H1 (cell line): ENCODE results near the gene SLC25A42. TPM values are rescaled to one million over a fixed set of nuclear protein-coding genes. Genes with fewer than 3 reads are reported as not detected.

Source experiments
- CTCF ChIA-PET: fragments of 300-600 bp; sonication (Branson Sonifier 250); formaldehyde crosslinking; loops from one replicate; lab custom pipeline; 2021; ENCODE audit not compliant: partially characterized antibody; lab: Charles Lee
- POLR2A ChIA-PET: fragments of 300-600 bp; sonication (Branson Sonifier 250); formaldehyde crosslinking; loops from one replicate; lab custom pipeline; 2021; ENCODE audit warnings: inconsistent platforms; ENCODE audit not compliant: partially characterized antibody; lab: Charles Lee
- DNase-seq, 2 experiments: peaks; one replicate each; pipeline versions ENCODE4 v3.0.0 to v3.0.0-alpha.2; 2010 to 2022; ENCODE audit warnings: low spot score in 2 of 2, low read depth in 1 of 2, mixed read lengths in 1 of 2
- FAIRE-seq: peaks from 2 replicates; lab custom pipeline; 2011; peaks lifted over from hg19 to GRCh38; lab: Jason Lieb, UNC
- H2AFZ ChIP-seq: 2 replicates; pipeline ENCODE4 v1.8.1; 2012; ENCODE audit warnings: low read length, inconsistent platforms
- H2AK5ac ChIP-seq: 2 replicates; pipeline ENCODE4 v1.6.1; 2013; ENCODE audit warnings: low read depth, low read length
- H2BK120ac ChIP-seq: replicated peaks from 2 replicates; pipeline ENCODE3; 2013; ENCODE audit warnings: low read depth, low read length, inconsistent platforms
- H2BK12ac ChIP-seq: 2 replicates; pipeline ENCODE4 v1.6.1; 2013; ENCODE audit warnings: low read depth, low read length
- H2BK15ac ChIP-seq: 2 replicates; pipeline ENCODE4 v1.6.1; 2013; ENCODE audit warnings: low read length
- H2BK20ac ChIP-seq: 2 replicates; pipeline ENCODE4 v1.6.1; 2013; ENCODE audit warnings: low read length
- H2BK5ac ChIP-seq: 2 replicates; pipeline ENCODE4 v1.6.1; 2013; ENCODE audit warnings: low read depth, low read length
- H3K14ac ChIP-seq: 2 replicates; pipeline ENCODE4 v1.6.1; 2013; ENCODE audit warnings: inconsistent platforms; ENCODE audit not compliant: insufficient read length
- H3K18ac ChIP-seq: 2 replicates; pipeline ENCODE4 v1.6.1; 2013; ENCODE audit warnings: low read length; ENCODE audit errors: extremely low read depth
- H3K23ac ChIP-seq: 2 replicates; pipeline ENCODE4 v1.6.1; 2013; ENCODE audit warnings: inconsistent platforms; ENCODE audit not compliant: insufficient read length
- H3K23me2 ChIP-seq: 2 replicates; pipeline ENCODE4 v1.6.1; 2013; ENCODE audit warnings: low read depth, low read length
- H3K27ac ChIP-seq: 2 replicates; pipeline ENCODE4 v1.6.1; 2011; ENCODE audit warnings: low read depth, low read length, inconsistent platforms
- H3K27me3 ChIP-seq, 4 experiments: replicated peaks in 1 of 4; 1 replicate in 1 of 4; 2 replicates in 3 of 4; pipeline versions ENCODE4 v1.6.1 to v1.8.1; 2011 to 2013; ENCODE audit warnings: low read length in 3 of 4, mild to moderate bottlenecking in 3 of 4, inconsistent platforms in 2 of 4, mixed read lengths in 2 of 4, moderate library complexity in 1 of 4; ENCODE audit not compliant: control insufficient read depth in 3 of 4, insufficient read depth in 3 of 4; ENCODE audit errors: extremely low read depth in 1 of 4
- H3K36me3 ChIP-seq, 4 experiments: 2 replicates each; pipeline versions ENCODE4 v1.6.1 to v1.8.1; 2011 to 2013; ENCODE audit warnings: mild to moderate bottlenecking in 4 of 4, low read length in 3 of 4, moderate library complexity in 2 of 4, control low read depth in 1 of 4, inconsistent platforms in 1 of 4; ENCODE audit not compliant: insufficient read depth in 4 of 4, control insufficient read depth in 2 of 4
- H3K4ac ChIP-seq: replicated peaks from 2 replicates; pipeline ENCODE3; 2013; ENCODE audit warnings: low read length, low read depth, mixed read lengths, inconsistent platforms; ENCODE audit not compliant: insufficient read length
- H3K4me1 ChIP-seq, 4 experiments: replicated peaks in 1 of 4; 1 replicate in 1 of 4; 2 replicates in 3 of 4; pipeline versions ENCODE4 v1.6.1 to v1.8.1; 2011 to 2013; ENCODE audit warnings: low read length in 3 of 4, inconsistent platforms in 2 of 4, mixed read lengths in 1 of 4; ENCODE audit not compliant: insufficient read depth in 4 of 4, control insufficient read depth in 3 of 4
- H3K4me2 ChIP-seq, 2 experiments: 2 replicates each; pipeline versions ENCODE4 v1.6.1 to v1.8.1; 2011 to 2013; ENCODE audit warnings: low read depth in 2 of 2, low read length in 2 of 2, control low read depth in 1 of 2, inconsistent platforms in 1 of 2, mild to moderate bottlenecking in 1 of 2; ENCODE audit not compliant: insufficient read depth in 1 of 2
- H3K4me3 ChIP-seq, 4 experiments: fragments of 200-600, 300-600 bp in 1 of 4; sonication (generic), shearing (Covaris generic), sonication (Bioruptor Twin) in 1 of 4; 2 replicates each; pipeline versions ENCODE4 v1.5.1 to v1.8.1; 2011 to 2016; ENCODE audit warnings: low read length in 4 of 4, low read depth in 3 of 4, control low read depth in 2 of 4, inconsistent platforms in 2 of 4, mild to moderate bottlenecking in 2 of 4, mixed read lengths in 1 of 4, moderate library complexity in 1 of 4; ENCODE audit not compliant: insufficient read depth in 2 of 4; ENCODE audit errors: extremely low read depth in 1 of 4
- H3K56ac ChIP-seq: replicated peaks from 2 replicates; pipeline ENCODE3; 2013; ENCODE audit warnings: low read depth, mild to moderate bottlenecking, mixed read lengths, low read length, inconsistent platforms; ENCODE audit not compliant: insufficient read length
- H3K79me1 ChIP-seq: 2 replicates; pipeline ENCODE4 v1.6.1; 2013; ENCODE audit warnings: low read depth, low read length, control low read depth
- H3K79me2 ChIP-seq, 2 experiments: 2 replicates each; pipeline versions ENCODE4 v1.6.1 to v1.8.1; 2012 to 2013; ENCODE audit warnings: low read length in 2 of 2, mild to moderate bottlenecking in 2 of 2, inconsistent platforms in 1 of 2; ENCODE audit not compliant: insufficient read depth in 2 of 2, control insufficient read depth in 1 of 2
- H3K9ac ChIP-seq, 4 experiments: replicated peaks in 1 of 4; 1 replicate in 1 of 4; 2 replicates in 3 of 4; pipeline versions ENCODE4 v1.6.1 to v1.8.1; 2011 to 2013; ENCODE audit warnings: low read depth in 3 of 4, low read length in 3 of 4, control low read depth in 2 of 4, mild to moderate bottlenecking in 2 of 4, moderate library complexity in 2 of 4, inconsistent platforms in 1 of 4; ENCODE audit errors: extremely low read depth in 1 of 4
- H3K9me3 ChIP-seq, 2 experiments: 2 replicates each; pipeline versions ENCODE4 v1.6.1 to v1.8.1; 2012 to 2013; ENCODE audit warnings: mild to moderate bottlenecking in 2 of 2, moderate library complexity in 2 of 2, control low read depth in 1 of 2, inconsistent platforms in 1 of 2, low read depth in 1 of 2, low read length in 1 of 2, mixed read lengths in 1 of 2; ENCODE audit not compliant: insufficient read depth in 2 of 2
- H4K20me1 ChIP-seq, 2 experiments: replicated peaks in 1 of 2; 2 replicates each; pipeline versions ENCODE3 to v1.8.1; 2011 to 2013; ENCODE audit warnings: inconsistent platforms in 2 of 2, low read length in 2 of 2, mild to moderate bottlenecking in 1 of 2; ENCODE audit not compliant: insufficient read depth in 2 of 2, control insufficient read depth in 1 of 2
- H4K5ac ChIP-seq: 2 replicates; pipeline ENCODE4 v1.6.1; 2013; ENCODE audit warnings: low read length, low read depth, mixed read lengths, inconsistent platforms; ENCODE audit not compliant: insufficient read length
- H4K8ac ChIP-seq: 2 replicates; pipeline ENCODE4 v1.8.0; 2013; ENCODE audit warnings: mild to moderate bottlenecking, moderate library complexity, low read length, inconsistent platforms; ENCODE audit not compliant: insufficient read depth; ENCODE audit errors: extremely low read depth
- H4K91ac ChIP-seq: replicated peaks from 2 replicates; pipeline ENCODE3; 2013; ENCODE audit warnings: low read length, mixed read lengths, inconsistent platforms; ENCODE audit not compliant: insufficient read length
- BRCA1 ChIP-seq: IDR thresholded peaks from 2 replicates; pipeline ENCODE4 v1.6.1; 2012; ENCODE audit warnings: low read depth, low read length, improper control_type of control experiment
- CTBP2 ChIP-seq: IDR thresholded peaks from 2 replicates; pipeline ENCODE4 v1.7.0; 2011; ENCODE audit warnings: borderline replicate concordance, mild to moderate bottlenecking, moderate library complexity, mixed read lengths, low read length; ENCODE audit not compliant: insufficient read depth, insufficient read length
- HDAC2 ChIP-seq, 2 experiments: fragments of 300-600 bp in 1 of 2; sonication (generic) in 1 of 2; IDR thresholded peaks; 2 replicates each; pipeline ENCODE4 v1.6.1; 2011 to 2012; ENCODE audit warnings: low read depth in 2 of 2, low read length in 2 of 2, mild to moderate bottlenecking in 2 of 2, moderate library complexity in 2 of 2, borderline replicate concordance in 1 of 2, inconsistent platforms in 1 of 2
- KDM1A ChIP-seq: fragments of 200-600, 300-600 bp; sonication (generic); IDR thresholded peaks from 2 replicates; pipeline ENCODE4 v1.7.1; 2016; ENCODE audit warnings: mild to moderate bottlenecking, low read length, borderline replicate concordance
- PHF8 ChIP-seq: fragments of 200-600 bp; sonication (generic); conservative IDR thresholded peaks from 2 replicates; pipeline ENCODE4 v1.7.1; 2012; ENCODE audit warnings: low read depth, mild to moderate bottlenecking, inconsistent platforms, low read length, moderate library complexity
- POU5F1 ChIP-seq: IDR thresholded peaks from 2 replicates; pipeline ENCODE4 v1.6.1; 2011; ENCODE audit warnings: low read depth, mild to moderate bottlenecking, low read length, moderate library complexity
- RXRA ChIP-seq: IDR thresholded peaks from 2 replicates; pipeline ENCODE4 v1.6.1; 2011; ENCODE audit warnings: low read depth, mild to moderate bottlenecking, low read length, moderate library complexity; ENCODE audit not compliant: insufficient read depth
- SP2 ChIP-seq: IDR thresholded peaks from 2 replicates; pipeline ENCODE4 v1.6.1; 2012; ENCODE audit warnings: mild to moderate bottlenecking, low read length, inconsistent platforms
- WGBS, 2 experiments: shearing (Covaris generic) in 1 of 2; methylation state at CpG; one replicate each; pipeline versions ENCODE4 v1.1.6 to v1.1.7; 2013 to 2015; ENCODE audit warnings: low lambda C conversion rate in 2 of 2, mixed read lengths in 2 of 2, inconsistent platforms in 1 of 2, low coverage in 1 of 2, missing lambda C conversion rate in 1 of 2; ENCODE audit not compliant: insufficient replicate concordance in 2 of 2, insufficient coverage in 1 of 2, insufficient read length in 1 of 2; ENCODE audit errors: extremely low coverage in 1 of 2, missing lambda C conversion rate in 1 of 2; 5-methylcytosine and 5-hydroxymethylcytosine counted together
- polyA plus RNA-seq, 7 experiments: library from polyadenylated mRNA; depleted of rRNA in 3 of 7; stranded (reverse) in 5 of 7; unstranded in 2 of 7; fragments of >200 nt in 5 of 7; fragments of 200-250 nt in 2 of 7; gene quantifications; 1 replicate in 5 of 7; 2 replicates in 1 of 7; 4 replicates in 1 of 7; pipeline versions ENCODE4 v1.2.1 to v1.2.3, GENCODE V29; 2011 to 2013; ENCODE audit warnings: missing spikeins in 2 of 7, mixed read lengths in 2 of 7
- total RNA-seq: library from RNA; stranded (reverse); fragmentation: NEBNext Ultra II Directional; extraction: Animal tissue kit (Norgen Biotek cat#: 25700); gene quantifications from 2 replicates; pipeline ENCODE4 v1.2.1, GENCODE V29; 2021
- TF ChIP-seq, protein P1 (sequence below): IDR thresholded peaks from 2 replicates; pipeline ENCODE4 v1.6.1; 2012; ENCODE audit warnings: inconsistent platforms

Gene SLC25A42
- total and polyA plus RNA-seq, 2 of the 8 experiments (the other 6 are each of a cell fraction or from before 2014, with no cell fraction given) = 5.9 to 6.2 TPM

DNA sequence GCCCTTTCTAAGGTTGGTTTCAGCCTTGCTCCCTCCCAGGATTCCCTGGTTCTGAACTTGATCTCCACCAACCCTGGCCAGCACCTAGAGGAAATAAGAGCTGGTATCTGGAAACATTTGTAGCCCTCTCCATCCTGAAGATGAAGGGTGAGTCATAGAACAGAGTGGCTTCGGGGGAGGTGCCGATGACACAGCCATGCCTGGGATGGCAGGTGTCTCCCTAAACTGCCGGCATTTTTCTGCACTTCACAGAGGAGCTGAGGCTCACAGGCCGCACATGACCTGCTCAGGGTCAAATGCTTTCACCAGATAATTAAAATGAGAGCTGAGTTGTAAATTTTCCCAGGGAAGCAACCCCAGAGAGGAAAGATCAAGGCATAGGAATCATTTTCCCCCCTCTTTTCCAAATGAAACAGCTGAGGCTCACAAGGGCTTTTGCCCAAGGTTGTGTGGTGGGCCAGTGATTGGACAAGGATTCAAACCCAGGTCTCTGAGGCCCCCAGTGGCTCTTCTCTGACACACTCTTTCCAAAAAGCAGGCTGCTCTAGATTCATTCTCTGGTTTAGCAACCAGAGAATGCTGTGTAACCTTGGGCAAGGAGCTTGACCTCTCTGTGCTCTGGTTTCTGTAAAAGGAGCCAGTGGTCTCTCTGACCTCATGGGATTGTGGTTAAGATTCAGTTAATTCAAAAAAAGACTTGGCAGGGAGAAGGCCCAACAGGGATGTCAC, 1.2 kb upstream of the SLC25A42 start:
- Histone ChIP-seq H2BK120ac (no peak overlapping the region), H3K79me2 (no peaks in the 10 kb centered on the region), H3K9me3 (no peaks in the 10 kb centered on the region), H2BK20ac (no peak overlapping the region), H2AFZ (0 out of 2 replicates have a peak overlapping the region, but pooled peaks have one; percentile 90), H2BK5ac (peak overlapping the region; percentile 47; the same call in 1 of the 2 replicates), H3K18ac (no peak overlapping the region), H3K9ac (peak overlapping the region in 3 of 4 experiments; percentile 26 to 59 (median 58); a peak in 4 of 7 replicates), H3K79me1 (no peaks in the 10 kb centered on the region), H2AK5ac (no peak overlapping the region; the same call in 1 of the 2 replicates), H3K27ac (peak overlapping the region; percentile 43; the same call in 1 of the 2 replicates), H3K27me3 (peaks cover 0 to 37% (median 29%) of the 10 kb centered on the region in 4 experiments; a peak in 6 of 7 replicates), H3K14ac (no peak overlapping the region), H4K20me1 (peaks cover 5 to 7% of the 10 kb centered on the region in 2 experiments), H3K4me3 (peak overlapping the region; percentile 40 to 67 (median 55); a peak in 5 of 8 replicates), H2BK15ac (no peak overlapping the region), H3K56ac (no peak overlapping the region), H4K5ac (no peak overlapping the region), H4K8ac (no peak overlapping the region), H2BK12ac (no peak overlapping the region), H4K91ac (no peak overlapping the region), H3K4ac (peak overlapping the region; percentile 9), H3K4me2 (peak overlapping the region; percentile 72 to 92), H3K23ac (no peak overlapping the region), H3K23me2 (peaks cover 6% of the 10 kb centered on the region), H3K4me1 (peaks cover 0 to 7% (median 5%) of the 10 kb centered on the region in 4 experiments; a peak in 5 of 7 replicates), H3K36me3 (peaks cover 0 to 6% (median 4%) of the 10 kb centered on the region in 4 experiments; a peak in 4 of 8 replicates)
- ChIA-PET CTCF (interaction anchor here (1.2 to 3.7 kb wide), 11 partner anchors 8 to 83 kb away, joined by 3 to 23 read pairs (median 3); no protein-coding TSS in a partner anchor), POLR2A (interaction anchor here (0.6 to 5.1 kb wide), 16 partner anchors 8 to 141 kb away, joined by 3 to 31 read pairs (median 4); partner anchors contain the start of gene NR2C2AP)
- TF ChIP-seq RXRA (no peak), PHF8 (no peak), HDAC2 (IDR thresholded peaks at IDR 0.05; ENCODE audit: borderline replicate concordance in 1 of 2, low read depth in 2 of 2, low read length in 2 of 2) (peak in 1 of 2 experiments; percentile 94; a peak in 1 of 4 replicates), BRCA1 (no peak), POU5F1 (no peak), SP2 (no peak), CTBP2 (no peak), KDM1A (peak; percentile 96)
- TF ChIP-seq, protein P1, sequence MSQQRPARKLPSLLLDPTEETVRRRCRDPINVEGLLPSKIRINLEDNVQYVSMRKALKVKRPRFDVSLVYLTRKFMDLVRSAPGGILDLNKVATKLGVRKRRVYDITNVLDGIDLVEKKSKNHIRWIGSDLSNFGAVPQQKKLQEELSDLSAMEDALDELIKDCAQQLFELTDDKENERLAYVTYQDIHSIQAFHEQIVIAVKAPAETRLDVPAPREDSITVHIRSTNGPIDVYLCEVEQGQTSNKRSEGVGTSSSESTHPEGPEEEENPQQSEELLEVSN = no peak
- DNase-seq = no peak
- no peak for FAIRE-seq
- 92% methylated on average over 4 of the region's 4 CpGs; no CpG with 5 or more reads in 1 of the 2 experiments for WGBS, 2 experiments
